OCI-LY1 (cell line): ENCODE data around the gene ABHD1.
A peak's percentile ranks its signal among the peaks of the same experiment; 100 is the strongest.

Experiments
- H2AFZ ChIP-seq: fragments of 200-600 bp; sonication (generic), shearing (Covaris generic); 2 replicates; pipeline ENCODE4 v1.6.0; 2014; ENCODE audit warnings: antibody characterized with exemption, mild to moderate bottlenecking, low read length
- H3F3A ChIP-seq: fragments of 200-600 bp; sonication (generic), shearing (Covaris generic); 2 replicates; pipeline ENCODE4 v1.6.0; 2014; ENCODE audit warnings: mild to moderate bottlenecking, antibody characterized with exemption, low read length, moderate library complexity; ENCODE audit not compliant: insufficient read depth
- H3K27ac ChIP-seq: fragments of 200-600 bp; sonication (generic); 2 replicates; pipeline ENCODE4 v1.5.1; 2014; ENCODE audit warnings: low read length, mixed run types, mild to moderate bottlenecking, low read depth; ENCODE audit not compliant: poor library complexity, severe bottlenecking
- H3K27me3 ChIP-seq: fragments of 200-600 bp; sonication (generic); 2 replicates; pipeline ENCODE4 v1.6.0; 2014; ENCODE audit warnings: antibody characterized with exemption, mild to moderate bottlenecking, low read length, moderate library complexity; ENCODE audit not compliant: insufficient read depth
- H3K36me3 ChIP-seq: fragments of 200-600 bp; sonication (generic); 2 replicates; pipeline ENCODE4 v1.6.1; 2014; ENCODE audit warnings: mild to moderate bottlenecking, antibody characterized with exemption, low read length, moderate library complexity, mixed read lengths; ENCODE audit not compliant: insufficient read depth
- H3K4me1 ChIP-seq: fragments of 200-600 bp; sonication (generic); 2 replicates; pipeline ENCODE4 v1.5.1; 2014; ENCODE audit warnings: mild to moderate bottlenecking, low read length, moderate library complexity; ENCODE audit not compliant: insufficient read depth, severe bottlenecking
- H3K4me2 ChIP-seq: fragments of 200-600 bp; sonication (generic), shearing (Covaris generic); 2 replicates; pipeline ENCODE4 v1.6.1; 2014; ENCODE audit warnings: low read length
- H3K4me3 ChIP-seq: fragments of 200-600 bp; sonication (generic); 2 replicates; pipeline ENCODE4 v1.5.1; 2014; ENCODE audit warnings: low read length, low read depth, mild to moderate bottlenecking, mixed read lengths; ENCODE audit not compliant: poor library complexity, severe bottlenecking
- H3K79me2 ChIP-seq: fragments of 200-600 bp; shearing (Covaris generic); 2 replicates; pipeline ENCODE4 v1.6.1; 2016; ENCODE audit warnings: mixed run types, low read length, mixed read lengths; ENCODE audit not compliant: insufficient read depth
- H3K9ac ChIP-seq: fragments of 200-600 bp; sonication (generic), shearing (Covaris generic); 2 replicates; pipeline ENCODE4 v1.6.1; 2014; ENCODE audit warnings: mild to moderate bottlenecking, low read length, mixed read lengths
- H3K9me2 ChIP-seq: fragments of 200-600 bp; sonication (generic), shearing (Covaris generic); 2 replicates; pipeline ENCODE4 v1.6.1; 2014; ENCODE audit warnings: low read depth, mild to moderate bottlenecking, low read length, mixed read lengths
- H3K9me3 ChIP-seq: fragments of 200-600 bp; shearing (Covaris generic); 2 replicates; pipeline ENCODE4 v1.6.1; 2014; ENCODE audit warnings: low read length, mixed read lengths
- H4K20me1 ChIP-seq: fragments of 200-600 bp; sonication (generic), shearing (Covaris generic); 2 replicates; pipeline ENCODE4 v1.6.0; 2016; ENCODE audit warnings: mild to moderate bottlenecking, low read length; ENCODE audit not compliant: insufficient read depth
- CTCF ChIP-seq: fragments of 200-600 bp; sonication (generic), shearing (Covaris generic); IDR thresholded peaks from 2 replicates; pipeline ENCODE4 v1.5.1; 2017; ENCODE audit warnings: mild to moderate bottlenecking, antibody characterized with exemption, low read length, moderate library complexity, mixed read lengths
- EZH2 ChIP-seq: fragments of 200-600 bp; sonication (generic), shearing (Covaris generic); IDR thresholded peaks from 2 replicates; pipeline ENCODE4 v1.8.0; 2017; ENCODE audit warnings: borderline replicate concordance, mixed run types, mild to moderate bottlenecking, antibody characterized with exemption, low read length, moderate library complexity, mixed read lengths

The ABHD1 gene

GRCh38 chr2:27130396-27130795 is 6.8 kb downstream of the ABHD1 start:
- TF ChIP-seq EZH2, result no peak
- no peak for TF ChIP-seq CTCF
- Histone ChIP-seq H2AFZ (no peak overlapping the region), H3K9ac (no peak overlapping the region), H3K36me3 (peaks cover 34% of the 10 kb centered on the region), H3K9me3 (no peaks in the 10 kb centered on the region), H3K27ac (no peak overlapping the region), H3F3A (no peaks in the 10 kb centered on the region), H3K4me3 (no peak overlapping the region), H4K20me1 (no peaks in the 10 kb centered on the region), H3K4me1 (peaks cover 14% of the 10 kb centered on the region), H3K79me2 (no peaks in the 10 kb centered on the region), H3K27me3 (no peaks in the 10 kb centered on the region), H3K4me2 (no peak overlapping the region), H3K9me2 (no peaks in the 10 kb centered on the region)

GRCh38 chr2:27131429-27131828 is 7.8 kb downstream of the ABHD1 start:
- TF ChIP-seq CTCF, result no peak
- TF ChIP-seq EZH2, result no peak
- Histone ChIP-seq H3K27me3 (no peaks in the 10 kb centered on the region), H3K4me2 (no peak overlapping the region), H4K20me1 (no peaks in the 10 kb centered on the region), H3K79me2 (no peaks in the 10 kb centered on the region), H3F3A (no peaks in the 10 kb centered on the region), H3K9me3 (no peaks in the 10 kb centered on the region), H3K36me3 (peaks cover 34% of the 10 kb centered on the region), H2AFZ (no peak overlapping the region), H3K4me3 (no peak overlapping the region), H3K4me1 (peaks cover 15% of the 10 kb centered on the region), H3K9ac (no peak overlapping the region), H3K27ac (no peak overlapping the region), H3K9me2 (no peaks in the 10 kb centered on the region)

GRCh38 chr2:27133195-27133875 is 9.7 kb downstream of the ABHD1 start:
- Histone ChIP-seq H3K9ac (peak overlapping the region; percentile 91), H2AFZ (no peak overlapping the region), H3K9me3 (no peaks in the 10 kb centered on the region), H3K4me1 (peaks cover 15% of the 10 kb centered on the region), H3K27me3 (no peaks in the 10 kb centered on the region), H3K9me2 (no peaks in the 10 kb centered on the region), H4K20me1 (no peaks in the 10 kb centered on the region), H3K27ac (no peak overlapping the region), H3K4me3 (peak overlapping the region; percentile 86), H3K4me2 (peak overlapping the region; percentile 72), H3F3A (no peaks in the 10 kb centered on the region), H3K36me3 (peaks cover 34% of the 10 kb centered on the region), H3K79me2 (no peaks in the 10 kb centered on the region)
- no peak for TF ChIP-seq EZH2
- no peak for TF ChIP-seq CTCF
